DMS153 treated with DMSO at 0.1 percent for 48 hours (cell line): ENCODE data around the gene GNLY.

Source experiments
- DNase-seq: peaks from one replicate; lab custom pipeline; 2025; ENCODE audit not compliant: unreplicated experiment; lab: John Stamatoyannopoulos, UW

Gene GNLY

GRCh38 chr2:85681776-85682175, 12.4 kb upstream of the GNLY start:
- DNase-seq = no peak

GRCh38 chr2:85682378-85682777, 11.8 kb upstream of the GNLY start:
- no peak for DNase-seq

- no peak for DNase-seq
Measured at GRCh38 chr2:85684380-85684779, 9.8 kb upstream of the GNLY start.

- DNase-seq = no peak
Measured at GRCh38 chr2:85684806-85685205, 9.4 kb upstream of the GNLY start.

- DNase-seq = no peak
Measured at GRCh38 chr2:85690932-85691331, 3.2 kb upstream of the GNLY start.

GRCh38 chr2:85692039-85692645, 2.0 kb upstream of the GNLY start:
- no peak for DNase-seq

- no peak for DNase-seq
Measured at GRCh38 chr2:85695121-85695520, 963 bp downstream of the GNLY start.

- DNase-seq = no peak
Measured at GRCh38 chr2:85695691-85696668, 1.8 kb downstream of the GNLY start.

- no peak for DNase-seq
Measured at GRCh38 chr2:85697096-85697495, 2.9 kb downstream of the GNLY start.

- no peak for DNase-seq
Measured at GRCh38 chr2:85697716-85698115, 3.6 kb downstream of the GNLY start.

- DNase-seq = no peak
Measured at GRCh38 chr2:85698184-85698879, 4.2 kb downstream of the GNLY start.

- DNase-seq = no peak
Measured at GRCh38 chr2:85698880-85699254, 4.7 kb downstream of the GNLY start.

GRCh38 chr2:85699325-85699724, 5.2 kb downstream of the GNLY start:
- no peak for DNase-seq

- DNase-seq = no peak
Measured at GRCh38 chr2:85702172-85702571, 8.0 kb downstream of the GNLY start.

- no peak for DNase-seq
Measured at GRCh38 chr2:85702800-85703199, 8.6 kb downstream of the GNLY start.

- no peak for DNase-seq
Measured at GRCh38 chr2:85703329-85703728, 9.2 kb downstream of the GNLY start.

GRCh38 chr2:85704038-85704437, 9.9 kb downstream of the GNLY start:
- DNase-seq = no peak

GRCh38 chr2:85704800-85705679, 10.9 kb downstream of the GNLY start:
- no peak for DNase-seq

GRCh38 chr2:85705680-85706039, 11.5 kb downstream of the GNLY start:
- no peak for DNase-seq

- DNase-seq = no peak
Measured at GRCh38 chr2:85706063-85706462, 11.9 kb downstream of the GNLY start.
